ENCODE data around the gene ZNF407. TPM values are rescaled to one million over a fixed set of nuclear protein-coding genes. Genes with fewer than 3 reads are reported as not detected.

Gene ZNF407
- total RNA-seq, 1 experiment from 2014 or later = 18.1 TPM

DNA sequence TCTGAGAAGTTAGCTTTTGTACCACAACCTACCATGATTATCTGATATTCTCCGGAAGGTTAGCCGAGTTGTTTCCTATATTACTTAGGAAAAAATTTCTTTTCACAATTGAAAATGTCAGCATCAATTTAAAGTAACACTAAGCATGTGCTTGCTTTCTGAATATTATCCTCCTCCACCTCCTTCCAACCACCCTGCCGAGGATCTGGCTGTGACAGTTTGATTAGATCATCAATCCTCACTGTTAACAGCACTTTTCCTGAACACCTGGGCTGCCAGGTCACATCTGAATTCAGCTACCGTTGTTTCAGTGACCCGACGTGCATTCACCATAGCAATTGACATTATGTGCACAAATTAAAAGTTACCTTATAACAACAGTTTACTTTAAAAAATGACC is 207.0 kb downstream of the ZNF407 start:
- H3K9me3 ChIP-seq (ENCODE audit: low read length) = no peaks in the 10 kb centered on the region
- peak; percentile 46 for DNase-seq
- no peaks in the 10 kb centered on the region for H3K36me3 ChIP-seq (ENCODE audit: insufficient read depth, low read length)
- H3K79me2 ChIP-seq (ENCODE audit: low read length) = no peaks in the 10 kb centered on the region
- peak overlapping the region; percentile 59; the same call in 1 of the 2 replicates for H2AFZ ChIP-seq (ENCODE audit: low read length)
- peak overlapping the region; percentile 21; the same call in 1 of the 2 replicates for H3K4me3 ChIP-seq (ENCODE audit: low read length)
- no peaks in the 10 kb centered on the region for H3K27me3 ChIP-seq (ENCODE audit: low read length)
- H3K9ac ChIP-seq (ENCODE audit: low read length) = peak overlapping the region; percentile 19
- peak overlapping the region; percentile 65 for H3K4me2 ChIP-seq (ENCODE audit: low read depth, low read length, poor library complexity, severe bottlenecking)
- H3K9me2 ChIP-seq (replicated peaks; ENCODE audit: insufficient read depth, low read length) = no peaks in the 10 kb centered on the region
- H3K4me1 ChIP-seq (ENCODE audit: low read length) = peaks cover 45% of the 10 kb centered on the region
- H4K20me1 ChIP-seq (ENCODE audit: insufficient read depth, low read depth, low read length) = no peaks in the 10 kb centered on the region
- peak overlapping the region; percentile 86 for H3K27ac ChIP-seq (ENCODE audit: low read length)

DNA sequence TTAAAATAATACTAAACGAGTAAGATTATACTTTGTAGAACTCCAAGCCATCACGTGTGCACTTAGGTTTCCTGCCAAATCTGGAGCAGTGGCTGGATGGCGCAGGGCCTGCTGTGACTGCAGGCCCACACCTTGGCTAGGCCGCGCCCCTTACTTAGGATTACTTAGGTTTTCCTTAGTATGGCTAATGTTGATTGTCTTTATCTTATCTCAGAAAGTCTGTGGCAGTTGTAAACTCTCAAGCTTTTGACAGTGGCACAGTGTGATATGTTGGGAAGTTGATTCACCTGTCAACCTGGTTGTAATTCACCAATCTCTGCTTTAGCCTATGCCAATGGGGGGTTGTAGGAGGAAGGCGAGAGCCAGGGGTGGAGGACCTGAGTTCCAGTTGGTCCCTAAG is 208.4 kb downstream of the ZNF407 start:
- Histone ChIP-seq H3K4me2 (ENCODE audit: low read depth, low read length, poor library complexity, severe bottlenecking) (peak overlapping the region; percentile 65), H3K27ac (ENCODE audit: low read length) (peak overlapping the region; percentile 86), H2AFZ (ENCODE audit: low read length) (peak overlapping the region; percentile 38), H3K9me3 (ENCODE audit: low read length) (no peaks in the 10 kb centered on the region), H3K36me3 (ENCODE audit: insufficient read depth, low read length) (no peaks in the 10 kb centered on the region), H4K20me1 (ENCODE audit: insufficient read depth, low read depth, low read length) (no peaks in the 10 kb centered on the region), H3K9ac (ENCODE audit: low read length) (peak overlapping the region; percentile 49; the same call in 1 of the 2 replicates), H3K9me2 (replicated peaks; ENCODE audit: insufficient read depth, low read length) (no peaks in the 10 kb centered on the region), H3K27me3 (ENCODE audit: low read length) (no peaks in the 10 kb centered on the region), H3K4me1 (ENCODE audit: low read length) (peaks cover 43% of the 10 kb centered on the region), H3K4me3 (ENCODE audit: low read length) (peak overlapping the region; percentile 37; the same call in 1 of the 2 replicates), H3K79me2 (ENCODE audit: low read length) (no peaks in the 10 kb centered on the region)
- DNase-seq = no peak

DNA sequence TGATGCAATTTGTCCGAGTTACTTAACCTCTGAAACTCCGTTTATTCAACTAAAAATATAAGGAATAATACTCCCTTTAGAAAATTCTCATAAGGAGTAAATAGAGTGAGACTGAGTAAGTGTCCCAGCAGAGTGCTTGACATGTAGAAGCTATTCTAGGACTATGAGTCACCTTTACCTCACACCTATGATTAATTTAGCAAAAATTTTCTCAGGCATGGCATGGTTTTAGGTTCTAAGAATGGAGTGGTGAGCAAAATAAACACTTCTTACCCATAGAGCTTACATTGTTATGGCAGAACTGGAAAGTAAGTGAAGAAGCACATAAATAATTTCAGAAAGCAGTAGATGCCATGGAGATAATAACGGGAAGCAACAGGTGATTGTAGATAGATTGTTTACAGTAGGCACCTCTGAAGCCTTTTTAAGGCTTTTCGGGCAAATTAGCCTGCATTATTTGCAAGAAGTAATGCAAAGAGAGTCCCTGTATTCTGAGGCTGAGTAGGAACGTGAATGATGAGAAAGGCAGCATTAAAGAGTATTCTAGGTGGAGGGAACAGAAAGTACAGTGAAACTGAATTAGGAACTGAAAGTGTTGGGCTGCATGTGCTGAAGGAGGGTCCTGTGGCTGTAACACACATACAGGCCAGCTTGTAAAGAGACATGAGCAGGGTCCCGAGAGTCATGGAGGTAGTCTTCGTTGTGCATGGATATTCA is 209.2 kb downstream of the ZNF407 start:
- Histone ChIP-seq H3K4me1 (ENCODE audit: low read length) (peaks cover 43% of the 10 kb centered on the region), H3K36me3 (ENCODE audit: insufficient read depth, low read length) (no peaks in the 10 kb centered on the region), H4K20me1 (ENCODE audit: insufficient read depth, low read depth, low read length) (no peaks in the 10 kb centered on the region), H3K27me3 (ENCODE audit: low read length) (no peaks in the 10 kb centered on the region), H3K9me3 (ENCODE audit: low read length) (no peaks in the 10 kb centered on the region), H3K27ac (ENCODE audit: low read length) (peak overlapping the region; percentile 86), H3K4me2 (ENCODE audit: low read depth, low read length, poor library complexity, severe bottlenecking) (peak overlapping the region; percentile 65), H2AFZ (ENCODE audit: low read length) (peak overlapping the region; percentile 38), H3K9ac (ENCODE audit: low read length) (peak overlapping the region; percentile 49), H3K4me3 (ENCODE audit: low read length) (peak overlapping the region; percentile 37), H3K9me2 (replicated peaks; ENCODE audit: insufficient read depth, low read length) (no peaks in the 10 kb centered on the region), H3K79me2 (ENCODE audit: low read length) (no peaks in the 10 kb centered on the region)
- DNase-seq = peak; percentile 87

DNA sequence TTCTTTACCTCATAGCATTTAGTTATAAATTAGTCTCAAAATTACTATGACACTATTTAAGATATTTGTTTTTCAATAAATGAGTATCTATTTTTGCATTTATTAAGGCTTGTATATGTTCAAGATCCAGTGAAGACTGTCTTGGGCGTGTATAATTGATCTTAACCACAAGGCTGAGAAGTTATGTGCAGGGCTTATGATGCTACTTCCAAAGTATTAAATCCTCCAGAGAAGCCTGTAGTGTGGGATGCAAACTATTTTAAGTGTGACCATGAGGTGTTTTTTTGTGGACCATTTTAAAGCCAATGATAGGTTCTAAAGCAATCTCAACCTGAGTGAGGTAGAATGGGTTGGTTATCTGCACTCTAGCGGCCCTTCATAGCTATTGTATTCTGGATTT is 219.9 kb downstream of the ZNF407 start:
- Histone ChIP-seq H3K9ac (ENCODE audit: low read length) (no peak overlapping the region), H3K9me2 (replicated peaks; ENCODE audit: insufficient read depth, low read length) (no peaks in the 10 kb centered on the region), H3K9me3 (ENCODE audit: low read length) (no peaks in the 10 kb centered on the region), H3K4me2 (ENCODE audit: low read depth, low read length, poor library complexity, severe bottlenecking) (no peak overlapping the region), H3K4me1 (ENCODE audit: low read length) (peaks cover 4% of the 10 kb centered on the region; the same call in 1 of the 2 replicates), H3K36me3 (ENCODE audit: insufficient read depth, low read length) (no peaks in the 10 kb centered on the region), H2AFZ (ENCODE audit: low read length) (no peak overlapping the region), H4K20me1 (ENCODE audit: insufficient read depth, low read depth, low read length) (no peaks in the 10 kb centered on the region), H3K27me3 (ENCODE audit: low read length) (no peaks in the 10 kb centered on the region), H3K79me2 (ENCODE audit: low read length) (no peaks in the 10 kb centered on the region), H3K4me3 (ENCODE audit: low read length) (no peak overlapping the region), H3K27ac (ENCODE audit: low read length) (no peak overlapping the region)
- DNase-seq = no peak

DNA sequence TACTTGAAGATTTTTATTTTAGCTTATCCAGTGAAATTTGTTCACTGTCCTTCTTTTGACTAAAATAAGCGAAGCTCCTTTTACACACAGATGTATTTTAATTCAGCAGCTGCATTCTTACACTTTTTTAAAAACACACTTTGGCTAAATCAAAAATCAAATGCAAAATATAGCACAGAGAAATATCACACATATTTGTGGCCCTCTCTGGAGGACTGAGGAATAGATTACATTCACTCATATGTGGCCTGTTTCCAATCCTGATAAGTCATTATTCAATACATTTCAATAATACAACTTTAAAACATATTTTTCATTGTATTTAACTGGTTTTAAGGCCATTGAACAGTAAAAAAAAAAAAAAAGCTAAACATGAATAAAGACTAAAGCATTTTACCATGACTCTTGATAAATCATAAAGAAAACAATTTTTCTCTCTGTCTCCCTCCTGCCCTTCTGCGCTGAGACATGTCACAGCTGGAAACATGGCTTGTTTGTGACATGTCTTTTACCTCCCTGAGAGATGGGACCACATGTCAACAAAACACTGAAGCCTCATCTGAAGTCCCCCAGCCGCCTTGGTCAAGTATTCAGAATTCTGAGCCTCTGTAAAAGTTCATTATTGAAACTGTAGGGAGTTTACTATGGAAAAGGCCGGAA is 221.0 kb downstream of the ZNF407 start:
- Histone ChIP-seq H3K79me2 (ENCODE audit: low read length) (no peaks in the 10 kb centered on the region), H3K36me3 (ENCODE audit: insufficient read depth, low read length) (no peaks in the 10 kb centered on the region), H3K4me3 (ENCODE audit: low read length) (no peak overlapping the region), H4K20me1 (ENCODE audit: insufficient read depth, low read depth, low read length) (no peaks in the 10 kb centered on the region), H3K9ac (ENCODE audit: low read length) (no peak overlapping the region), H3K4me1 (ENCODE audit: low read length) (peaks cover 4% of the 10 kb centered on the region; the same call in 1 of the 2 replicates), H3K27ac (ENCODE audit: low read length) (no peak overlapping the region), H3K9me3 (ENCODE audit: low read length) (no peaks in the 10 kb centered on the region), H3K9me2 (replicated peaks; ENCODE audit: insufficient read depth, low read length) (no peaks in the 10 kb centered on the region), H2AFZ (ENCODE audit: low read length) (no peak overlapping the region), H3K4me2 (ENCODE audit: low read depth, low read length, poor library complexity, severe bottlenecking) (no peak overlapping the region), H3K27me3 (ENCODE audit: low read length) (no peaks in the 10 kb centered on the region)
- DNase-seq = no peak

DNA sequence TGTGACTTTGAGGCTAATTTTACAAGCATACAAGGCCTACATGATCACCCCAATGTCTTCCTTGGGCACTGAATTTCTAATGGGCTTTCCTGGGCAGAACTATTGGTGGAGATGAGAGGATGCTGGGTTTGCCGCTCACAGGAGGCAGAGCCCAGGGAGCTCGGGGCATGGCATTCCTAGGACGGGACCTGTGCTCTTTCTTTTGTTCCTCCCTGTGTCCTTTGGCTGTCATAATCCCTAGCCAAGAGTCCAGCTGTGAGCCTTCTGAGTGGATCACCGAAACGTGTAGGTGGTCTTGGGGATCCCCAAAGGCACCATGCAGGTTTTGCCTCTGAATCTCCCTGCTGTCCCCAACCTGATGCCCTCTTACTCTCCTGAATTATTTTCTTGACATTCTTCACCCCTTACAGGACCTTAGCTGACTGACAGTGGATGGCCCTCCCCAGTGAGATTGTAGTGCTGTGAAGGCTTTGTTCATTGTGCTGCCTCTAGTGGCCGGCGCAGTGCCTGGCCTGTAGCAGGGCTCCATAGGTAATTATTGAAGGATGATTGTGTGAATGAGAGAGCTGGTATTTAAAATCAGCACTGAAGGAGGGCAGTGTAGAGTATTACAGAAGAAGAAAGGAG is 221.9 kb downstream of the ZNF407 start:
- Histone ChIP-seq H2AFZ (ENCODE audit: low read length) (peak overlapping the region; percentile 50; the same call in 1 of the 2 replicates), H3K9me3 (ENCODE audit: low read length) (no peaks in the 10 kb centered on the region), H3K27ac (ENCODE audit: low read length) (no peak overlapping the region), H3K27me3 (ENCODE audit: low read length) (no peaks in the 10 kb centered on the region), H3K4me2 (ENCODE audit: low read depth, low read length, poor library complexity, severe bottlenecking) (no peak overlapping the region), H3K4me1 (ENCODE audit: low read length) (peaks cover 4% of the 10 kb centered on the region; the same call in 1 of the 2 replicates), H3K36me3 (ENCODE audit: insufficient read depth, low read length) (no peaks in the 10 kb centered on the region), H4K20me1 (ENCODE audit: insufficient read depth, low read depth, low read length) (no peaks in the 10 kb centered on the region), H3K4me3 (ENCODE audit: low read length) (no peak overlapping the region), H3K79me2 (ENCODE audit: low read length) (no peaks in the 10 kb centered on the region), H3K9me2 (replicated peaks; ENCODE audit: insufficient read depth, low read length) (no peaks in the 10 kb centered on the region), H3K9ac (ENCODE audit: low read length) (no peak overlapping the region)
- peak; percentile 82 for DNase-seq

DNA sequence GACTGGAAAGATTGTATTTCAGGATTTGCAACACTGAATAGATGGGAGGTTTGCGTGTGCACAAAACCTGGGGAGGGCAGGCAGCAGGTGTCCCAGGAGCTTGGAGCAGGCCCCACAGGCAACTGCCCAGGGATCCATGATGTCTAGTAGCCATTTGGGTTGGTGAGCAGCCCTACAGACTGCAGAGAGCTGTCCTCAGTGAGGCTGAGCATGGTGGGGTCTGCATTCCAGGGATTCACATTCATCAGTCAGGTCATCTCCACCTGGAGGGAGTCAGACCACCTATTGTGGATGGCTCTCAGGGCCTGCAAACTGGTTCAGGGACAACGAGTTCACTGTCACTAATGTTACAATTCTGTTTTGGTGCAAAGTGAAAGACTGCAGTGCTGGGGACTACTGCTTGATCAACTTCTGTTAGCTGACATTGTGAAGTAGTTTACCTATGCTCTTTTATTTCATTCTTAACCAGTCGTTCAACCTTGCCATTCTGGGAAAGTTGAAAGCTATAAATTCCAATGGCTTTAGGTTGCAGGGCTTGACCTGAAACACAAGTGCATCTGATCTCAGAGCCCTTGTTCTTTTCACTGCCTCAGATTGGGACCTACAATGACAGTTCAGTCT is 222.6 kb downstream of the ZNF407 start:
- DNase-seq = no peak
- Histone ChIP-seq H3K4me1 (ENCODE audit: low read length) (peaks cover 11% of the 10 kb centered on the region), H3K27ac (ENCODE audit: low read length) (no peak overlapping the region), H3K36me3 (ENCODE audit: insufficient read depth, low read length) (no peaks in the 10 kb centered on the region), H3K9ac (ENCODE audit: low read length) (no peak overlapping the region), H4K20me1 (ENCODE audit: insufficient read depth, low read depth, low read length) (no peaks in the 10 kb centered on the region), H3K27me3 (ENCODE audit: low read length) (no peaks in the 10 kb centered on the region), H3K79me2 (ENCODE audit: low read length) (no peaks in the 10 kb centered on the region), H3K4me3 (ENCODE audit: low read length) (no peak overlapping the region), H3K9me3 (ENCODE audit: low read length) (no peaks in the 10 kb centered on the region), H3K4me2 (ENCODE audit: low read depth, low read length, poor library complexity, severe bottlenecking) (no peak overlapping the region), H3K9me2 (replicated peaks; ENCODE audit: insufficient read depth, low read length) (no peaks in the 10 kb centered on the region), H2AFZ (ENCODE audit: low read length) (no peak overlapping the region)

DNA sequence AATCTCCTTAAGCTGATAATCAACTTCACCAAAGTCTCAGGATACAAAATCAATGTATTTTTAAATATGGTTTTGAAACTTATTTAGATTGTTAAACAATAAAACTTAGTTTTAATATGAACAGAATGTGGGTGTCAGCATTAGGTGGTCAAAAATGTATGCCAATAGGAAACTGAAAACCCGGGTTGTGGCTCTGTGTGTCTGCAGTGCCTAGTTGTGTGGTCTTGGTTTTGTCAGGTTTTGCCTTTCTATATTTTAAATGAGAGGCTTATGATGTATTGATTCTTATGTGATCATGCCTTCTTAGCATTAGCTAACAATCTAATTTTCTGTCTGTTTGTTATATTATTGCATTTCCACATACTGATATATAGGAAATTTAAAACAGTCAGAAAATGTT is 227.8 kb downstream of the ZNF407 start:
- no peak for DNase-seq
- Histone ChIP-seq H4K20me1 (ENCODE audit: insufficient read depth, low read depth, low read length) (no peaks in the 10 kb centered on the region), H3K9me3 (ENCODE audit: low read length) (no peaks in the 10 kb centered on the region)

More for the DNA sequence above, 227.8 kb downstream of the ZNF407 start:
- Histone ChIP-seq H3K27ac (ENCODE audit: low read length) (no peak overlapping the region), H3K79me2 (ENCODE audit: low read length) (no peaks in the 10 kb centered on the region), H3K4me1 (ENCODE audit: low read length) (peaks cover 11% of the 10 kb centered on the region), H3K9me2 (replicated peaks; ENCODE audit: insufficient read depth, low read length) (no peaks in the 10 kb centered on the region), H2AFZ (ENCODE audit: low read length) (no peak overlapping the region), H3K36me3 (ENCODE audit: insufficient read depth, low read length) (no peaks in the 10 kb centered on the region), H3K27me3 (ENCODE audit: low read length) (no peaks in the 10 kb centered on the region), H3K9ac (ENCODE audit: low read length) (no peak overlapping the region), H3K4me2 (ENCODE audit: low read depth, low read length, poor library complexity, severe bottlenecking) (no peak overlapping the region), H3K4me3 (ENCODE audit: low read length) (no peak overlapping the region)

Data from Karpas-422 (cell line).